Brain microvascular endothelial cell (primary cell): ENCODE measurements around the gene TMEM132D.

Experiments
- DNase-seq: peaks from one replicate; pipeline ENCODE4 v3.0.0-alpha.2; 2020
- H3K27ac ChIP-seq: fragments of 250-450 bp; sonication (Bioruptor Pico); 2 replicates; pipeline ENCODE4 v1.5.1; 2020; ENCODE audit warnings: mild to moderate bottlenecking, moderate library complexity
- H3K27me3 ChIP-seq: fragments of 250-450 bp; sonication (Bioruptor Pico); replicated peaks from 2 replicates; pipeline ENCODE4 v1.5.1; 2020; ENCODE audit warnings: mild to moderate bottlenecking
- H3K36me3 ChIP-seq: fragments of 250-450 bp; sonication (Bioruptor Pico); replicated peaks from 2 replicates; pipeline ENCODE4 v1.5.1; 2020; ENCODE audit warnings: mild to moderate bottlenecking
- H3K4me3 ChIP-seq: 2 replicates; pipeline ENCODE4 v1.5.1; 2011; ENCODE audit warnings: low read depth, mild to moderate bottlenecking, control low read depth, low read length, moderate library complexity
- CTCF ChIP-seq: IDR thresholded peaks from 2 replicates; pipeline ENCODE4 v1.5.1; 2011; ENCODE audit warnings: low read depth, mild to moderate bottlenecking, moderate library complexity, low read length, control low read depth, inconsistent platforms; ENCODE audit errors: missing control alignments
- in situ Hi-C: cut with HindIII; loops from 2 replicates; pipeline ENCODE4 v1.10.0; 2017; ENCODE audit warnings: low sequenced_read_pairs, low pct_ligation_motif_present

The TMEM132D gene

GRCh38 chr12:129076441-129077320 is 827.1 kb downstream of the TMEM132D start:
- in situ Hi-C loops: no loop called here
- H3K27me3 ChIP-seq: no peaks in the 10 kb centered on the region
- no peak overlapping the region for H3K4me3 ChIP-seq
- no peak overlapping the region for H3K27ac ChIP-seq
- H3K36me3 ChIP-seq: no peaks in the 10 kb centered on the region
- no peak for DNase-seq
- no peak for TF ChIP-seq CTCF

GRCh38 chr12:129075460-129076208 is 828.2 kb downstream of the TMEM132D start:
- Histone ChIP-seq H3K4me3 (no peak overlapping the region), H3K36me3 (no peaks in the 10 kb centered on the region), H3K27me3 (no peaks in the 10 kb centered on the region), H3K27ac (no peak overlapping the region)
- TF ChIP-seq CTCF: no peak
- in situ Hi-C loops: no loop called here
- DNase-seq: no peak

- DNase-seq: no peak
- in situ Hi-C loops: no loop called here
- Histone ChIP-seq H3K27me3 (no peaks in the 10 kb centered on the region), H3K36me3 (no peaks in the 10 kb centered on the region), H3K27ac (no peak overlapping the region), H3K4me3 (no peak overlapping the region)
- TF ChIP-seq CTCF: no peak
Measured at GRCh38 chr12:129074379-129074778, 829.4 kb downstream of the TMEM132D start.

GRCh38 chr12:129073157-129073915 is 830.5 kb downstream of the TMEM132D start:
- H3K36me3 ChIP-seq: no peaks in the 10 kb centered on the region
- in situ Hi-C loops: no loop called here

GRCh38 chr12:129071362-129071761 is 832.5 kb downstream of the TMEM132D start:
- H3K4me3 ChIP-seq: no peak overlapping the region
- no peak for DNase-seq
- no peak for TF ChIP-seq CTCF
- no peak overlapping the region for H3K27ac ChIP-seq
- in situ Hi-C loops: no loop called here
- no peaks in the 10 kb centered on the region for H3K36me3 ChIP-seq
- H3K27me3 ChIP-seq: no peaks in the 10 kb centered on the region

More at GRCh38 chr12:129073157-129073915, 830.5 kb downstream of the TMEM132D start:
- DNase-seq: no peak
- no peak for TF ChIP-seq CTCF
- no peak overlapping the region for H3K27ac ChIP-seq
- H3K27me3 ChIP-seq: no peaks in the 10 kb centered on the region
- H3K4me3 ChIP-seq: no peak overlapping the region
